CD4-positive, alpha-beta T cell (primary cell): ENCODE measurements around the gene MEX3A. TPM values are rescaled to one million over a fixed set of nuclear protein-coding genes. Genes with fewer than 3 reads are reported as not detected.

ENCODE experiments used
- ATAC-seq: fragments of 200-7000 bp; cut with Tn5 transposase; one replicate; pipeline ENCODE4 v1.10.0; 2022; ENCODE audit warnings: mild to moderate bottlenecking; ENCODE audit not compliant: poor library complexity
- CTCF ChIA-PET: fragments of 350-600 bp; sonication (Branson Sonifier 250); formaldehyde crosslinking; loops from one replicate; lab custom pipeline; 2021; ENCODE audit warnings: antibody characterized with exemption, inconsistent platforms; lab: Charles Lee
- POLR2A ChIA-PET: fragments of 350-600 bp; sonication (Branson Sonifier 250); formaldehyde crosslinking; loops from one replicate; lab custom pipeline; 2021; ENCODE audit warnings: antibody characterized with exemption, inconsistent platforms; lab: Charles Lee
- DNase-seq, 14 experiments: peaks; one replicate each; pipeline ENCODE4 v3.0.0-alpha.2; 2013 to 2020; ENCODE audit warnings: mixed read lengths in 2 of 14
- H3K27ac ChIP-seq, 2 donors: one replicate each; pipeline versions ENCODE4 v1.5.1 to v1.7.0; 2013; ENCODE audit warnings: low read length in 2 of 2, low read depth in 1 of 2, mild to moderate bottlenecking in 1 of 2
- H3K27me3 ChIP-seq, 2 experiments: 1 replicate in 1 of 2; 2 replicates in 1 of 2; pipeline versions ENCODE4 v1.6.1 to v1.7.0; 2013; ENCODE audit warnings: low read length in 2 of 2, control low read depth in 1 of 2, mild to moderate bottlenecking in 1 of 2, moderate library complexity in 1 of 2; ENCODE audit not compliant: insufficient read depth in 2 of 2, control insufficient read depth in 1 of 2
- H3K36me3 ChIP-seq: one replicate; pipeline ENCODE4 v1.6.1; 2013; ENCODE audit warnings: low read length, control low read depth; ENCODE audit not compliant: insufficient read depth
- H3K4me1 ChIP-seq: one replicate; pipeline ENCODE4 v1.6.1; 2013; ENCODE audit warnings: low read length, control low read depth; ENCODE audit not compliant: insufficient read depth
- H3K4me3 ChIP-seq: one replicate; pipeline ENCODE4 v1.5.1; 2013; ENCODE audit warnings: mild to moderate bottlenecking, low read length, moderate library complexity
- H3K9me3 ChIP-seq, 2 experiments: 1 replicate in 1 of 2; 2 replicates in 1 of 2; pipeline versions ENCODE4 v1.6.1 to v1.7.0; 2013; ENCODE audit warnings: low read length in 2 of 2, mild to moderate bottlenecking in 2 of 2, control low read depth in 1 of 2, moderate library complexity in 1 of 2; ENCODE audit not compliant: control insufficient read depth in 1 of 2, insufficient read depth in 1 of 2
- H3K27ac Mint-ChIP-seq: one replicate; pipeline ENCODE4 v1.8.0; 2020; ENCODE audit warnings: mixed read lengths
- H3K27me3 Mint-ChIP-seq: one replicate; pipeline ENCODE4 v1.8.0; 2021; ENCODE audit warnings: mixed read lengths
- H3K36me3 Mint-ChIP-seq: one replicate; pipeline ENCODE4 v1.8.0; 2021; ENCODE audit warnings: low read depth, mixed read lengths
- H3K4me1 Mint-ChIP-seq: one replicate; pipeline ENCODE4 v1.8.0; 2021; ENCODE audit warnings: low read depth, mixed read lengths
- H3K4me3 Mint-ChIP-seq: one replicate; pipeline ENCODE4 v1.8.0; 2020; ENCODE audit warnings: mild to moderate bottlenecking, mixed read lengths
- H3K9me3 Mint-ChIP-seq: one replicate; pipeline ENCODE4 v1.8.0; 2020; ENCODE audit warnings: mixed read lengths
- CTCF ChIP-seq: fragments of 200-600 bp; IDR thresholded peaks from one replicate; pipeline ENCODE4 v1.8.0; 2022; ENCODE audit warnings: antibody characterized with exemption, mild to moderate bottlenecking
- intact Hi-C, 2 experiments: fragments of 100-400 bp; cut with DNase I in 1 of 2; cut with micrococcal nuclease in 1 of 2; formaldehyde crosslinking; loops; one replicate each; pipeline versions ENCODE4 v1.15.1 to v1.9.0; 2023 to 2025; cut with DNase I, micrococcal nuclease
- total RNA-seq, 174 experiments: library from RNA in 2 of 174; stranded (reverse) in 2 of 174; gene quantifications; one replicate each; pipeline ENCODE4 v1.2.3 and lab custom pipeline; 2021 to 2026

MEX3A gene
- total RNA-seq, 2 experiments from 2014 or later = 0.27 to 0.36 TPM

- intact Hi-C loops = loop anchor here in 1 of 2 experiments (1.0 kb wide), 3 partner anchors 7 to 20 kb away; partner anchors contain the start of gene LMNA
- H3K9me3 ChIP-seq = no peaks in the 10 kb centered on the region
- Mint-ChIP-seq H3K4me1 (peaks cover 41% of the 10 kb centered on the region), H3K27me3 (no peaks in the 10 kb centered on the region), H3K27ac (peak overlapping the region; percentile 94), H3K36me3 (peaks cover 4% of the 10 kb centered on the region), H3K9me3 (no peaks in the 10 kb centered on the region), H3K4me3 (peak overlapping the region; percentile 62)
- peak overlapping the region; percentile 77 to 95 for H3K27ac ChIP-seq
- peak overlapping the region; percentile 57 for H3K4me3 ChIP-seq
- ChIA-PET CTCF (interaction anchor here (1.0 to 4.0 kb wide), 6 partner anchors 8 to 118 kb away, joined by 3 to 41 read pairs (median 4); partner anchors contain the start of gene LMNA), POLR2A (interaction anchor here (0.9 to 2.3 kb wide), 7 partner anchors 9 to 106 kb away, joined by 3 to 22 read pairs (median 5); partner anchors contain the start of genes LMNA and PMF1)
- peaks cover 51% of the 10 kb centered on the region for H3K4me1 ChIP-seq
- DNase-seq (no peak), ATAC-seq (peak; percentile 15)
- H3K27me3 ChIP-seq = no peaks in the 10 kb centered on the region
- no peaks in the 10 kb centered on the region for H3K36me3 ChIP-seq
- TF ChIP-seq CTCF = no peak
Observed at GRCh38 chr1:156106624-156107488, 24.6 kb upstream of the MEX3A start.

- Histone ChIP-seq H3K27me3 (no peaks in the 10 kb centered on the region), H3K27ac (peak overlapping the region; percentile 69 to 95), H3K9me3 (no peaks in the 10 kb centered on the region), H3K4me3 (peak overlapping the region; percentile 57), H3K4me1 (peaks cover 51% of the 10 kb centered on the region), H3K36me3 (no peaks in the 10 kb centered on the region)
- intact Hi-C loops = no loop called here
- Mint-ChIP-seq H3K4me1 (peaks cover 49% of the 10 kb centered on the region), H3K4me3 (peak overlapping the region; percentile 88), H3K36me3 (peaks cover 4% of the 10 kb centered on the region), H3K9me3 (no peaks in the 10 kb centered on the region), H3K27ac (peak overlapping the region; percentile 94), H3K27me3 (no peaks in the 10 kb centered on the region)
- CTCF ChIA-PET = interaction anchor here (4.0 kb wide), 1 partner anchor 8 kb away, joined by 41 read pairs; no protein-coding TSS in a partner anchor
- ATAC-seq (no peak), DNase-seq (no peak)
- no peak for TF ChIP-seq CTCF
- POLR2A ChIA-PET = interaction anchor here (1.0 to 2.3 kb wide), 5 partner anchors 11 to 24 kb away, joined by 4 to 22 read pairs (median 6); partner anchors contain the start of gene LMNA
Observed at GRCh38 chr1:156104861-156105832, 22.9 kb upstream of the MEX3A start.
